DOHH2 (cell line): Measurements from ENCODE around the gene PPP1R2C.

ENCODE experiments used
- H3F3A ChIP-seq: fragments of 200-600 bp; sonication (generic), shearing (Covaris generic); 2 replicates; pipeline ENCODE4 v1.6.0; 2016; ENCODE audit warnings: antibody characterized with exemption, mild to moderate bottlenecking; ENCODE audit not compliant: control insufficient read depth, insufficient read depth
- H3K27ac ChIP-seq: fragments of 200-600 bp; sonication (generic); 2 replicates; pipeline ENCODE4 v1.5.1; 2014; ENCODE audit warnings: low read depth, mild to moderate bottlenecking, low read length, moderate library complexity
- H3K27me3 ChIP-seq: fragments of 200-600 bp; sonication (generic); 2 replicates; pipeline ENCODE4 v1.6.1; 2014; ENCODE audit warnings: mild to moderate bottlenecking, low read length, mixed read lengths; ENCODE audit not compliant: control insufficient read depth
- H3K36me3 ChIP-seq: fragments of 200-600 bp; sonication (generic); 2 replicates; pipeline ENCODE4 v1.6.1; 2014; ENCODE audit warnings: mild to moderate bottlenecking, low read length, moderate library complexity, mixed read lengths; ENCODE audit not compliant: control insufficient read depth
- H3K4me1 ChIP-seq: fragments of 200-600 bp; sonication (generic); 2 replicates; pipeline ENCODE4 v1.6.1; 2014; ENCODE audit warnings: mild to moderate bottlenecking, low read length, mixed read lengths; ENCODE audit not compliant: control insufficient read depth
- H3K4me2 ChIP-seq: fragments of 200-600 bp; sonication (generic); 2 replicates; pipeline ENCODE4 v1.6.0; 2014; ENCODE audit warnings: mild to moderate bottlenecking, low read length, moderate library complexity
- H3K4me3 ChIP-seq: fragments of 200-600 bp; sonication (generic); 2 replicates; pipeline ENCODE4 v1.5.1; 2014; ENCODE audit warnings: mild to moderate bottlenecking, low read length, mixed read lengths
- H3K79me2 ChIP-seq: fragments of 200-600 bp; sonication (generic); 2 replicates; pipeline ENCODE4 v1.6.1; 2014; ENCODE audit warnings: mild to moderate bottlenecking, low read length, mixed read lengths; ENCODE audit not compliant: control insufficient read depth
- H3K9me2 ChIP-seq: fragments of 200-600 bp; sonication (generic); replicated peaks from 2 replicates; pipeline ENCODE4 v1.6.1; 2014; ENCODE audit warnings: mild to moderate bottlenecking, low read length, mixed read lengths; ENCODE audit not compliant: control insufficient read depth
- H3K9me3 ChIP-seq: fragments of 200-600 bp; sonication (generic); 2 replicates; pipeline ENCODE4 v1.6.1; 2014; ENCODE audit warnings: antibody characterized with exemption, low read length, mixed read lengths; ENCODE audit not compliant: control insufficient read depth, insufficient read depth
- H4K20me1 ChIP-seq: fragments of 200-600 bp; sonication (generic); 2 replicates; pipeline ENCODE4 v1.6.0; 2014; ENCODE audit warnings: low read depth, mild to moderate bottlenecking, antibody characterized with exemption, low read length, moderate library complexity; ENCODE audit not compliant: control insufficient read depth, insufficient read depth
- CTCF ChIP-seq: fragments of 200-600 bp; sonication (generic); IDR thresholded peaks from one replicate; pipeline ENCODE4 v1.5.1; 2014; ENCODE audit warnings: antibody characterized with exemption, mild to moderate bottlenecking, low read depth, low read length; ENCODE audit not compliant: poor library complexity, severe bottlenecking
- EZH2phosphoT487 ChIP-seq: fragments of 200-600 bp; sonication (generic); IDR thresholded peaks from 2 replicates; pipeline ENCODE4 v1.6.1; 2017; ENCODE audit warnings: borderline replicate concordance, mild to moderate bottlenecking, antibody characterized with exemption, low read length, moderate library complexity, mixed read lengths

The PPP1R2C gene

GRCh38 chrX:42752730-42753129, 25.2 kb downstream of the PPP1R2C start:
- Histone ChIP-seq H3K27me3 (no peaks in the 10 kb centered on the region), H3K4me3 (no peak overlapping the region), H3K36me3 (no peaks in the 10 kb centered on the region), H3K9me3 (no peaks in the 10 kb centered on the region), H4K20me1 (no peaks in the 10 kb centered on the region), H3K79me2 (no peaks in the 10 kb centered on the region), H3K9me2 (no peaks in the 10 kb centered on the region), H3F3A (no peaks in the 10 kb centered on the region), H3K27ac (no peak overlapping the region), H3K4me2 (no peak overlapping the region), H3K4me1 (no peaks in the 10 kb centered on the region)
- no peak for TF ChIP-seq CTCF
- TF ChIP-seq EZH2phosphoT487: no peak

GRCh38 chrX:42751573-42751972, 26.4 kb downstream of the PPP1R2C start:
- Histone ChIP-seq H3K36me3 (no peaks in the 10 kb centered on the region), H3F3A (no peaks in the 10 kb centered on the region), H3K9me3 (no peaks in the 10 kb centered on the region), H3K9me2 (no peaks in the 10 kb centered on the region), H3K4me2 (no peak overlapping the region), H3K79me2 (no peaks in the 10 kb centered on the region), H3K4me1 (no peaks in the 10 kb centered on the region), H4K20me1 (no peaks in the 10 kb centered on the region), H3K27ac (no peak overlapping the region), H3K27me3 (no peaks in the 10 kb centered on the region), H3K4me3 (no peak overlapping the region)
- no peak for TF ChIP-seq CTCF

DNA sequence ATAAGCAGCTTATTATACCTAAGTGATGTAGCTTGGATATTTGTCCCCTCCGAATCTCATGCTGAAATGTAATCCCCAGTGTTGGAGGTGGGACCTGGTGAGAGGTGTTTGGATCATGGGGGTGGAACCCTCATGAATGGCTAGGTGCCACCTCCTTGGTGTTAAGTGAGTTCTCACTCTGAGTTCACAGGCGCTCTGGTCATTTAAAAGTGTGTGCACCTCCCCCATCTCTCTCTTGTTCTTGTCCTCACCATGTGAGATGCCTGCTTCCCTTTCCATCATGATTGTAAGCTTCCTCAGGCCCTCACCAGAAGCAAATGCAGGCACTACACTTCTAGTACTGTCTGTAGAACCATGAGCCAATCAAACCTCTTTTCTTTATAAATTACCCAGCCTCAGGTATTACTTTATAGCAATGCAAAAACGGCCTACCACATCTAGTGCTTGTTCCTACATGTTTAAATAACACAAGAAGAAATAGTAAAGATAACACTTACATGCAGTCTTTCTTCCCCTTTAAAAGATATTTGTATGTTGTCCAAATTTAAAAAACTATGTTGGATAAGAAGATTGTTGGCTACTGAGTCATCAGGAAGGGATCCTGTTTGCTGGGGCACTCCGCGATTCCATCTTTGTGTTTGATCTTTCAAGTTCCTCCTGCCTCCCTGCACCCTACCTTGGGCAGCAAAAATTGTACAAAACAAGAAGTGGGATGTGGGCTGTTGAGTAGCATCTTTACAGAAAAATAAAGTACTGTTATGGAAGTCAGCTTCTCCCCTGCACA, 29.7 kb downstream of the PPP1R2C start:
- Histone ChIP-seq H4K20me1 (no peaks in the 10 kb centered on the region), H3K27ac (no peak overlapping the region), H3K9me3 (no peaks in the 10 kb centered on the region), H3K27me3 (no peaks in the 10 kb centered on the region), H3K4me1 (no peaks in the 10 kb centered on the region), H3K79me2 (no peaks in the 10 kb centered on the region), H3K36me3 (no peaks in the 10 kb centered on the region), H3K4me2 (no peak overlapping the region), H3F3A (no peaks in the 10 kb centered on the region), H3K9me2 (no peaks in the 10 kb centered on the region), H3K4me3 (no peak overlapping the region)
- TF ChIP-seq CTCF (no peak), EZH2phosphoT487 (no peak)
